ENCODE data around the gene LAMA5.

Gene LAMA5

GRCh38 chr20:62347151-62347404 lies 20.0 kb downstream of the LAMA5 start:
- DNase-seq = no peak
- Histone ChIP-seq H3K27me3 (replicated peaks; ENCODE audit: insufficient read depth, low read length) (no peaks in the 10 kb centered on the region), H3K9me3 (replicated peaks; ENCODE audit: insufficient read depth, low read length) (no peaks in the 10 kb centered on the region), H3K4me2 (ENCODE audit: low read depth, low read length) (no peak overlapping the region), H3K4me1 (ENCODE audit: low read length) (no peaks in the 10 kb centered on the region), H4K20me1 (ENCODE audit: insufficient read depth, low read length) (no peaks in the 10 kb centered on the region), H3K4me3 (ENCODE audit: low read length) (no peak overlapping the region), H3K9ac (ENCODE audit: low read length) (no peak overlapping the region), H3K9me2 (replicated peaks; ENCODE audit: insufficient read depth, low read length) (no peaks in the 10 kb centered on the region), H3K27ac (ENCODE audit: low read length) (no peak overlapping the region), H3F3A (ENCODE audit: insufficient read depth, low read length) (no peaks in the 10 kb centered on the region), H3K36me3 (replicated peaks; ENCODE audit: insufficient read depth, low read length) (no peaks in the 10 kb centered on the region; the same call in 1 of the 2 replicates), H3K79me2 (ENCODE audit: low read length) (no peaks in the 10 kb centered on the region), H2AFZ (ENCODE audit: low read length) (no peak overlapping the region)
- TF ChIP-seq EZH2phosphoT487 (IDR thresholded peaks at IDR 0.05; ENCODE audit: low read length) (no peak), CTCF (IDR thresholded peaks at IDR 0.05; ENCODE audit: low read length) (no peak), EZH2 (optimal IDR thresholded peaks at IDR 0.05; ENCODE audit: low read depth, low read length) (no peak)

GRCh38 chr20:62346398-62347150 lies 20.5 kb downstream of the LAMA5 start:
- no peaks in the 10 kb centered on the region for H3K9me2 ChIP-seq (replicated peaks; ENCODE audit: insufficient read depth, low read length)
- peaks cover 1% of the 10 kb centered on the region; the same call in 1 of the 2 replicates for H3K4me1 ChIP-seq (ENCODE audit: low read length)
- no peaks in the 10 kb centered on the region for H3K27me3 ChIP-seq (replicated peaks; ENCODE audit: insufficient read depth, low read length)
- H3K36me3 ChIP-seq (replicated peaks; ENCODE audit: insufficient read depth, low read length) = no peaks in the 10 kb centered on the region; the same call in 1 of the 2 replicates
- no peak overlapping the region for H3K27ac ChIP-seq (ENCODE audit: low read length)
- no peak overlapping the region for H2AFZ ChIP-seq (ENCODE audit: low read length)
- H3K79me2 ChIP-seq (ENCODE audit: low read length) = no peaks in the 10 kb centered on the region
- H3K4me2 ChIP-seq (ENCODE audit: low read depth, low read length) = no peak overlapping the region
- peaks cover 3% of the 10 kb centered on the region for H3F3A ChIP-seq (ENCODE audit: insufficient read depth, low read length)
- no peaks in the 10 kb centered on the region for H4K20me1 ChIP-seq (ENCODE audit: insufficient read depth, low read length)
- no peak overlapping the region for H3K9ac ChIP-seq (ENCODE audit: low read length)
- no peak overlapping the region for H3K4me3 ChIP-seq (ENCODE audit: low read length)
- no peaks in the 10 kb centered on the region for H3K9me3 ChIP-seq (replicated peaks; ENCODE audit: insufficient read depth, low read length)
- no peak for DNase-seq
- no peak for TF ChIP-seq CTCF (IDR thresholded peaks at IDR 0.05; ENCODE audit: low read length)
- no peak for TF ChIP-seq EZH2phosphoT487 (IDR thresholded peaks at IDR 0.05; ENCODE audit: low read length)
- no peak for TF ChIP-seq EZH2 (optimal IDR thresholded peaks at IDR 0.05; ENCODE audit: low read depth, low read length)

GRCh38 chr20:62345681-62346370 lies 21.3 kb downstream of the LAMA5 start:
- no peak overlapping the region for H3K9ac ChIP-seq (ENCODE audit: low read length)
- H3K36me3 ChIP-seq (replicated peaks; ENCODE audit: insufficient read depth, low read length) = no peaks in the 10 kb centered on the region; the same call in 1 of the 2 replicates
- no peaks in the 10 kb centered on the region for H4K20me1 ChIP-seq (ENCODE audit: insufficient read depth, low read length)
- H3K4me3 ChIP-seq (ENCODE audit: low read length) = no peak overlapping the region
- H3K4me1 ChIP-seq (ENCODE audit: low read length) = peaks cover 8% of the 10 kb centered on the region
- no peaks in the 10 kb centered on the region for H3K9me2 ChIP-seq (replicated peaks; ENCODE audit: insufficient read depth, low read length)
- no peak overlapping the region for H3K4me2 ChIP-seq (ENCODE audit: low read depth, low read length)
- H3K27ac ChIP-seq (ENCODE audit: low read length) = no peak overlapping the region
- H3K27me3 ChIP-seq (replicated peaks; ENCODE audit: insufficient read depth, low read length) = no peaks in the 10 kb centered on the region
- DNase-seq = no peak
- TF ChIP-seq CTCF (IDR thresholded peaks at IDR 0.05; ENCODE audit: low read length) (no peak), EZH2phosphoT487 (IDR thresholded peaks at IDR 0.05; ENCODE audit: low read length) (no peak), EZH2 (optimal IDR thresholded peaks at IDR 0.05; ENCODE audit: low read depth, low read length) (no peak)
- H3K79me2 ChIP-seq (ENCODE audit: low read length) = peaks cover 5% of the 10 kb centered on the region; the same call in 1 of the 2 replicates
- peaks cover 10% of the 10 kb centered on the region for H3F3A ChIP-seq (ENCODE audit: insufficient read depth, low read length)
- H3K9me3 ChIP-seq (replicated peaks; ENCODE audit: insufficient read depth, low read length) = no peaks in the 10 kb centered on the region
- H2AFZ ChIP-seq (ENCODE audit: low read length) = no peak overlapping the region

Data from MM.1S (cell line).